Esophagus muscularis mucosa (tissue), 4 donors: Measurements from ENCODE around the gene ARMC2. TPM values are rescaled to one million over a fixed set of nuclear protein-coding genes. Genes with fewer than 3 reads are reported as not detected.

Experiments
- DNase-seq: peaks from one replicate; pipeline ENCODE4 v3.0.0-alpha.2; 2017; ENCODE audit errors: extremely low spot score
- H3K27ac ChIP-seq, 4 donors: fragments of 200-600 bp; sonication (generic); replicated peaks in 1 of 4; 1 replicate in 3 of 4; 2 replicates in 1 of 4; pipeline ENCODE4 v1.5.1; 2016 to 2019; ENCODE audit warnings: mild to moderate bottlenecking in 1 of 4
- H3K27me3 ChIP-seq, 4 donors: fragments of 200-600 bp; sonication (generic); one replicate each; pipeline versions ENCODE4 v1.5.1 to v1.6.0; 2016 to 2019
- H3K36me3 ChIP-seq, 4 donors: fragments of 200-600 bp; sonication (generic); one replicate each; pipeline ENCODE4 v1.5.1; 2016 to 2019
- H3K4me1 ChIP-seq, 4 donors: fragments of 200-600 bp; sonication (generic); one replicate each; pipeline ENCODE4 v1.5.1; 2016 to 2019
- H3K4me3 ChIP-seq, 4 donors: fragments of 200-600 bp; sonication (generic); 1 replicate in 2 of 4; 2 replicates in 2 of 4; pipeline ENCODE4 v1.5.1; 2016 to 2019; ENCODE audit warnings: mild to moderate bottlenecking in 4 of 4, moderate library complexity in 1 of 4
- H3K9me3 ChIP-seq, 4 donors: fragments of 200-600 bp; sonication (generic); 1 replicate in 3 of 4; 2 replicates in 1 of 4; pipeline ENCODE4 v1.5.1; 2016 to 2019
- CTCF ChIP-seq, 3 experiments: fragments of 200-600 bp in 2 of 3; fragments of 450-650 bp in 1 of 3; sonication (generic) in 2 of 3; IDR thresholded peaks; one replicate each; pipeline ENCODE4 v1.5.1; 2017 to 2019; ENCODE audit warnings: antibody characterized with exemption in 3 of 3, mild to moderate bottlenecking in 2 of 3, moderate library complexity in 1 of 3
- EP300 ChIP-seq: sonication (generic); formaldehyde crosslinking; IDR thresholded peaks from one replicate; pipeline ENCODE4 v1.6.1; 2017; ENCODE audit warnings: antibody characterized with exemption
- POLR2A ChIP-seq: fragments of 450-650 bp; IDR thresholded peaks from one replicate; pipeline ENCODE4 v1.6.1; 2017; ENCODE audit warnings: antibody characterized with exemption, moderate library complexity, mild to moderate bottlenecking, low read depth
- POLR2AphosphoS5 ChIP-seq, 2 donors: sonication (generic); formaldehyde crosslinking; IDR thresholded peaks; one replicate each; pipeline ENCODE4 v1.6.1; 2017; ENCODE audit warnings: antibody characterized with exemption in 2 of 2
- WGBS: methylation state at CpG from one replicate; pipeline ENCODE4 v1.1.5; 2018; 5-methylcytosine and 5-hydroxymethylcytosine counted together
- intact Hi-C: fragments of 100-400 bp; cut with DNase I; formaldehyde crosslinking; loops from one replicate; pipeline ENCODE4 v1.15.1; 2023
- total RNA-seq, 4 donors: library from RNA; depleted of rRNA; stranded (reverse); fragments of >200 nt; gene quantifications; one replicate each; pipeline versions ENCODE4 v1.1.0 to v1.2.1, GENCODE V29; 2016

ARMC2 gene
- total RNA-seq, 4 donors from 2014 or later = 2.1 to 5.1 (median 3.2) TPM

- Histone ChIP-seq H3K36me3 (no peaks in the 10 kb centered on the region), H3K4me3 (no peak overlapping the region), H3K9me3 (no peaks in the 10 kb centered on the region), H3K27ac (no peak overlapping the region), H3K4me1 (peaks cover 0 to 24% (median 11%) of the 10 kb centered on the region in 4 donors), H3K27me3 (no peaks in the 10 kb centered on the region)
- WGBS = 73% methylated on average over 2 of the region's 2 CpGs
- intact Hi-C loops = no loop called here
- TF ChIP-seq POLR2A (no peak), CTCF (IDR thresholded peaks at IDR 0.05) (no peak), EP300 (no peak), POLR2AphosphoS5 (IDR thresholded peaks at IDR 0.05) (no peak)
- no peak for DNase-seq
Observed at GRCh38 chr6:108801366-108801765, 46.9 kb upstream of the ARMC2 start.

- no peak for DNase-seq
- H3K27me3 ChIP-seq = no peaks in the 10 kb centered on the region
- no peaks in the 10 kb centered on the region for H3K36me3 ChIP-seq
- H3K4me1 ChIP-seq = peaks cover 0 to 28% (median 12%) of the 10 kb centered on the region in 4 donors
- TF ChIP-seq POLR2AphosphoS5 (IDR thresholded peaks at IDR 0.05) = no peak
- TF ChIP-seq EP300 = no peak
- no peak for TF ChIP-seq POLR2A
- no peak for TF ChIP-seq CTCF (IDR thresholded peaks at IDR 0.05)
- 93% methylated on average over 6 of the region's 6 CpGs for WGBS
- no peak overlapping the region for H3K4me3 ChIP-seq
- H3K27ac ChIP-seq = no peak overlapping the region
- no peaks in the 10 kb centered on the region for H3K9me3 ChIP-seq
- intact Hi-C loops = no loop called here
Observed at GRCh38 chr6:108803982-108804490, 44.2 kb upstream of the ARMC2 start.

GRCh38 chr6:108804956-108805355 is 43.3 kb upstream of the ARMC2 start:
- Histone ChIP-seq H3K4me3 (no peak overlapping the region), H3K36me3 (no peaks in the 10 kb centered on the region), H3K27ac (no peak overlapping the region), H3K9me3 (no peaks in the 10 kb centered on the region), H3K4me1 (peaks cover 0 to 21% (median 12%) of the 10 kb centered on the region in 4 donors), H3K27me3 (no peaks in the 10 kb centered on the region)
- no peak for TF ChIP-seq EP300
- TF ChIP-seq CTCF (IDR thresholded peaks at IDR 0.05) = no peak
- TF ChIP-seq POLR2A = no peak
- TF ChIP-seq POLR2AphosphoS5 (IDR thresholded peaks at IDR 0.05) = no peak
- DNase-seq = no peak
- WGBS = 98% methylated on average over 6 of the region's 6 CpGs
- intact Hi-C loops = no loop called here

GRCh38 chr6:108805611-108806167 is 42.5 kb upstream of the ARMC2 start:
- 51% methylated on average over 5 of the region's 5 CpGs for WGBS
- no peak overlapping the region for H3K4me3 ChIP-seq
- no peaks in the 10 kb centered on the region for H3K9me3 ChIP-seq
- no peak for TF ChIP-seq POLR2A
- no peak for TF ChIP-seq CTCF (IDR thresholded peaks at IDR 0.05)
- TF ChIP-seq POLR2AphosphoS5 (IDR thresholded peaks at IDR 0.05) = no peak
- no peak for TF ChIP-seq EP300
- no peak overlapping the region for H3K27ac ChIP-seq
- no peak for DNase-seq
- no peaks in the 10 kb centered on the region for H3K27me3 ChIP-seq
- no peaks in the 10 kb centered on the region for H3K36me3 ChIP-seq
- H3K4me1 ChIP-seq = peaks cover 0 to 21% (median 10%) of the 10 kb centered on the region in 4 donors
- intact Hi-C loops = no loop called here

GRCh38 chr6:108806171-108806570 is 42.1 kb upstream of the ARMC2 start:
- peaks cover 0 to 21% (median 10%) of the 10 kb centered on the region in 4 donors for H3K4me1 ChIP-seq
- H3K36me3 ChIP-seq = no peaks in the 10 kb centered on the region
- intact Hi-C loops = no loop called here
- no peak overlapping the region for H3K4me3 ChIP-seq
- no peaks in the 10 kb centered on the region for H3K27me3 ChIP-seq
- no peak overlapping the region for H3K27ac ChIP-seq
- TF ChIP-seq POLR2A = no peak
- TF ChIP-seq POLR2AphosphoS5 (IDR thresholded peaks at IDR 0.05) = no peak
- TF ChIP-seq EP300 = no peak
- no peak for TF ChIP-seq CTCF (IDR thresholded peaks at IDR 0.05)
- 74% methylated on average over 3 of the region's 3 CpGs for WGBS
- no peaks in the 10 kb centered on the region for H3K9me3 ChIP-seq
- DNase-seq = no peak
